IMR-90 (cell line): Measurements from ENCODE around the gene RASSF10.

Experiments
- BHLHE40 ChIP-seq: fragments of 150-350 bp; IDR thresholded peaks from 2 replicates; pipeline ENCODE4 v1.6.1; 2016; ENCODE audit warnings: mild to moderate bottlenecking, low read depth, low read length
- CEBPB ChIP-seq: IDR thresholded peaks from 2 replicates; pipeline ENCODE4 v1.6.1; 2012; ENCODE audit warnings: low read depth, low read length, improper control_type of control experiment
- CHD1 ChIP-seq: IDR thresholded peaks from 2 replicates; pipeline ENCODE4 v1.6.1; 2012; ENCODE audit warnings: low read depth, low read length, improper control_type of control experiment
- FOS ChIP-seq: fragments of 150-350 bp; IDR thresholded peaks from 2 replicates; pipeline ENCODE4 v1.6.1; 2016; ENCODE audit warnings: low read depth, low read length
- MAFK ChIP-seq: IDR thresholded peaks from 2 replicates; pipeline ENCODE4 v1.6.1; 2012; ENCODE audit warnings: low read depth, low read length, improper control_type of control experiment
- MXI1 ChIP-seq: IDR thresholded peaks from 2 replicates; pipeline ENCODE4 v1.6.1; 2012; ENCODE audit warnings: low read depth, mild to moderate bottlenecking, low read length, moderate library complexity, borderline replicate concordance
- NFE2L2 ChIP-seq: fragments of 150-350 bp; IDR thresholded peaks from 2 replicates; pipeline ENCODE4 v1.6.1; 2016; ENCODE audit warnings: low read depth, mild to moderate bottlenecking, low read length
- POLR2A ChIP-seq: IDR thresholded peaks from 2 replicates; pipeline ENCODE4 v1.6.1; 2012; ENCODE audit warnings: mild to moderate bottlenecking, low read depth, low read length
- RAD21 ChIP-seq: IDR thresholded peaks from 2 replicates; pipeline ENCODE4 v1.6.1; 2012; ENCODE audit warnings: low read length, improper control_type of control experiment
- RCOR1 ChIP-seq: IDR thresholded peaks from 2 replicates; pipeline ENCODE4 v1.6.1; 2012; ENCODE audit warnings: mild to moderate bottlenecking, low read length, improper control_type of control experiment; ENCODE audit not compliant: insufficient replicate concordance
- SMC3 ChIP-seq: fragments of 150-350 bp; IDR thresholded peaks from 2 replicates; pipeline ENCODE4 v1.6.1; 2016; ENCODE audit warnings: low read depth, mild to moderate bottlenecking, antibody characterized with exemption, low read length, moderate library complexity
- TF ChIP-seq, protein P1 (sequence below): conservative IDR thresholded peaks from 2 replicates; pipeline ENCODE4 v1.5.1; 2012; ENCODE audit warnings: mild to moderate bottlenecking, low read depth, low read length, improper control_type of control experiment
- TF ChIP-seq, protein P2 (sequence below): fragments of 150-350 bp; IDR thresholded peaks from 2 replicates; pipeline ENCODE4 v1.6.1; 2017; ENCODE audit warnings: mild to moderate bottlenecking, antibody characterized with exemption, low read length, low read depth
- TF ChIP-seq, protein P3 (sequence below): fragments of 150-350 bp; IDR thresholded peaks from 2 replicates; pipeline ENCODE4 v1.6.1; 2016; ENCODE audit warnings: low read depth, mild to moderate bottlenecking, low read length, moderate library complexity, borderline replicate concordance

DNA sequence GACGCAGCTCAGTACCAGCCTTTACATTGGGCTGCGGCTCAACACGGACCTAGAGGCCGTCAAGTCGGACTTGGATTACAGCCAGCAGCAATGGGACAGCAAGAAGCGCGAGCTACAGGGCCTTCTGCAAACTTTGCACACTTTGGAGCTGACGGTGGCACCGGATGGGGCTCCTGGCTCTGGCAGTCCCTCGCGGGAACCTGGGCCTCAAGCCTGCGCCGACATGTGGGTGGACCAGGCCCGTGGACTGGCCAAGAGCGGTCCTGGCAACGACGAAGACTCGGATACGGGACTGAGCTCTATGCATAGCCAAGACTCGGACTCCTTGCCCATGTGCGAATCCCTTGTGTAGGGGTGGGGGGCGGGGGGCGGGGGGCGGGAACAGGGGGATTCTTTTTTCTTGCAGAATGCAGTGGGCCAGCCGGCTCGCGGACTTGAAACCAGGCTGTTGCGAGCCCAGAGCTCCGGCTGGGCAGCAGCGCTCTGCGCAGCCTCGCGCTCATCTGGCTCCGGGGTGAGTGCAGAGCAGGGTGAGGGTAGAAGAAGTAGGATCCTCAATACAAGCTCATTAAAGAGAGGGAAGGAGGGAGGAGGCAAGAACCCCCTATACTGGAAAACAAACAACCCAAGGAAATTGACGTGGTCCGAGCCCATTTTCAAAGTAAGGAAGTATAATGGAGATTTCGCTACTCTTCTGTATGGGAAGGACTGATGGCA, 1.8 kb downstream of the RASSF10 start:
- no peak for TF ChIP-seq POLR2A
- TF ChIP-seq FOS = no peak
- TF ChIP-seq, protein P1, sequence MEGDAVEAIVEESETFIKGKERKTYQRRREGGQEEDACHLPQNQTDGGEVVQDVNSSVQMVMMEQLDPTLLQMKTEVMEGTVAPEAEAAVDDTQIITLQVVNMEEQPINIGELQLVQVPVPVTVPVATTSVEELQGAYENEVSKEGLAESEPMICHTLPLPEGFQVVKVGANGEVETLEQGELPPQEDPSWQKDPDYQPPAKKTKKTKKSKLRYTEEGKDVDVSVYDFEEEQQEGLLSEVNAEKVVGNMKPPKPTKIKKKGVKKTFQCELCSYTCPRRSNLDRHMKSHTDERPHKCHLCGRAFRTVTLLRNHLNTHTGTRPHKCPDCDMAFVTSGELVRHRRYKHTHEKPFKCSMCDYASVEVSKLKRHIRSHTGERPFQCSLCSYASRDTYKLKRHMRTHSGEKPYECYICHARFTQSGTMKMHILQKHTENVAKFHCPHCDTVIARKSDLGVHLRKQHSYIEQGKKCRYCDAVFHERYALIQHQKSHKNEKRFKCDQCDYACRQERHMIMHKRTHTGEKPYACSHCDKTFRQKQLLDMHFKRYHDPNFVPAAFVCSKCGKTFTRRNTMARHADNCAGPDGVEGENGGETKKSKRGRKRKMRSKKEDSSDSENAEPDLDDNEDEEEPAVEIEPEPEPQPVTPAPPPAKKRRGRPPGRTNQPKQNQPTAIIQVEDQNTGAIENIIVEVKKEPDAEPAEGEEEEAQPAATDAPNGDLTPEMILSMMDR = no peak
- TF ChIP-seq, protein P2, sequence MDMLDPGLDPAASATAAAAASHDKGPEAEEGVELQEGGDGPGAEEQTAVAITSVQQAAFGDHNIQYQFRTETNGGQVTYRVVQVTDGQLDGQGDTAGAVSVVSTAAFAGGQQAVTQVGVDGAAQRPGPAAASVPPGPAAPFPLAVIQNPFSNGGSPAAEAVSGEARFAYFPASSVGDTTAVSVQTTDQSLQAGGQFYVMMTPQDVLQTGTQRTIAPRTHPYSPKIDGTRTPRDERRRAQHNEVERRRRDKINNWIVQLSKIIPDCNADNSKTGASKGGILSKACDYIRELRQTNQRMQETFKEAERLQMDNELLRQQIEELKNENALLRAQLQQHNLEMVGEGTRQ = no peak
- no peak for TF ChIP-seq MAFK
- TF ChIP-seq RAD21 = no peak
- TF ChIP-seq, protein P3, sequence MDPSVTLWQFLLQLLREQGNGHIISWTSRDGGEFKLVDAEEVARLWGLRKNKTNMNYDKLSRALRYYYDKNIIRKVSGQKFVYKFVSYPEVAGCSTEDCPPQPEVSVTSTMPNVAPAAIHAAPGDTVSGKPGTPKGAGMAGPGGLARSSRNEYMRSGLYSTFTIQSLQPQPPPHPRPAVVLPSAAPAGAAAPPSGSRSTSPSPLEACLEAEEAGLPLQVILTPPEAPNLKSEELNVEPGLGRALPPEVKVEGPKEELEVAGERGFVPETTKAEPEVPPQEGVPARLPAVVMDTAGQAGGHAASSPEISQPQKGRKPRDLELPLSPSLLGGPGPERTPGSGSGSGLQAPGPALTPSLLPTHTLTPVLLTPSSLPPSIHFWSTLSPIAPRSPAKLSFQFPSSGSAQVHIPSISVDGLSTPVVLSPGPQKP = no peak
- TF ChIP-seq SMC3 = no peak
- TF ChIP-seq NFE2L2 = no peak
- TF ChIP-seq CEBPB = no peak
- TF ChIP-seq MXI1 = no peak
- no peak for TF ChIP-seq BHLHE40
- TF ChIP-seq CHD1 = no peak
- no peak for TF ChIP-seq RCOR1
